Activated CD4-positive, alpha-beta T cell treated with anti-CD3 and anti-CD28 coated beads for 36 hours (primary cell): ENCODE results near the gene MCC. TPM values are rescaled to one million over a fixed set of nuclear protein-coding genes. Genes with fewer than 3 reads are reported as not detected.

Experiments used
- ATAC-seq: fragments of 200-7000 bp; cut with Tn5 transposase; one replicate; pipeline ENCODE4 v1.10.0; 2021; ENCODE audit warnings: mild to moderate bottlenecking, moderate library complexity
- CTCF ChIA-PET: fragments of 350-600 bp; sonication (Branson Sonifier 250); formaldehyde crosslinking; loops from one replicate; lab custom pipeline; 2021; ENCODE audit warnings: antibody characterized with exemption; lab: Charles Lee
- POLR2A ChIA-PET: fragments of 350-600 bp; sonication (Branson Sonifier 250); formaldehyde crosslinking; loops from one replicate; lab custom pipeline; 2021; ENCODE audit warnings: antibody characterized with exemption, inconsistent platforms; lab: Charles Lee
- DNase-seq: peaks from one replicate; pipeline ENCODE4 v3.0.0-alpha.2; 2020
- H3K27ac Mint-ChIP-seq: one replicate; pipeline ENCODE4 v1.8.0; 2021; ENCODE audit warnings: mixed read lengths
- H3K27me3 Mint-ChIP-seq: one replicate; pipeline ENCODE4 v1.8.0; 2021; ENCODE audit warnings: mixed read lengths
- H3K36me3 Mint-ChIP-seq: one replicate; pipeline ENCODE4 v1.8.0; 2021; ENCODE audit warnings: low read depth, mixed read lengths
- H3K4me1 Mint-ChIP-seq: one replicate; pipeline ENCODE4 v1.8.0; 2021; ENCODE audit warnings: mixed read lengths
- H3K4me3 Mint-ChIP-seq: one replicate; pipeline ENCODE4 v1.8.0; 2021; ENCODE audit warnings: mild to moderate bottlenecking, moderate library complexity, mixed read lengths
- H3K9me3 Mint-ChIP-seq: one replicate; pipeline ENCODE4 v1.8.0; 2021; ENCODE audit warnings: low read depth, mixed read lengths
- intact Hi-C, 2 experiments: fragments of 100-400 bp; cut with DNase I in 1 of 2; cut with micrococcal nuclease in 1 of 2; formaldehyde crosslinking; loops; one replicate each; pipeline versions ENCODE4 v1.14.2 to v1.15.1; 2022 to 2024; cut with DNase I, micrococcal nuclease
- total RNA-seq, 2 experiments: library from RNA; stranded (reverse); gene quantifications; one replicate each; pipeline ENCODE4 v1.2.3, GENCODE V29; 2021

Gene MCC
- total RNA-seq, 2 experiments from 2014 or later = 1.9 to 2.4 TPM

DNA sequence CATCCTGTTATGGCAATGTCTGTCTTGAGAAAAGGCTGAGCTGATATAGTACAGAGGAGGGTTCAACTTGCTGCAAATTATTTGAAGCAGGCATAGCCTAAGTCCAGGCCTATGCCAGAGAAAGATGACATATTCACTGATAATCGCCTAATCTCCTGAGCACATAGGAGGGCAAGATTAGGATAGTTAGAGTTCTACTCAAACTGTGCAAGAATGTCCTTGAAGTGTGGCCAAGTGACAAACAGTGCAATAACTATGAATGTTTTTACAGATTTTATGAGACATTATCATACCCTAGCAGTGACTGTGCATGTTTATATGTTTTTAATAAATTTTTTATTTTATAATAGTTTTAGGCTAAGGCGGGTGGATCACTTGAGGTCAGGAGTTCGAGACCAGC, 149.6 kb downstream of the MCC start:
- Mint-ChIP-seq H3K27me3 (no peaks in the 10 kb centered on the region), H3K27ac (no peak overlapping the region), H3K9me3 (no peaks in the 10 kb centered on the region), H3K36me3 (no peaks in the 10 kb centered on the region), H3K4me3 (no peak overlapping the region), H3K4me1 (peaks cover 4% of the 10 kb centered on the region)
- CTCF ChIA-PET = interaction anchor here (1.4 kb wide), 1 partner anchor 342 kb away, joined by 4 read pairs; no protein-coding TSS in a partner anchor
- DNase-seq (no peak), ATAC-seq (no peak)
- POLR2A ChIA-PET = no interaction called here
- intact Hi-C loops = no loop called here

DNA sequence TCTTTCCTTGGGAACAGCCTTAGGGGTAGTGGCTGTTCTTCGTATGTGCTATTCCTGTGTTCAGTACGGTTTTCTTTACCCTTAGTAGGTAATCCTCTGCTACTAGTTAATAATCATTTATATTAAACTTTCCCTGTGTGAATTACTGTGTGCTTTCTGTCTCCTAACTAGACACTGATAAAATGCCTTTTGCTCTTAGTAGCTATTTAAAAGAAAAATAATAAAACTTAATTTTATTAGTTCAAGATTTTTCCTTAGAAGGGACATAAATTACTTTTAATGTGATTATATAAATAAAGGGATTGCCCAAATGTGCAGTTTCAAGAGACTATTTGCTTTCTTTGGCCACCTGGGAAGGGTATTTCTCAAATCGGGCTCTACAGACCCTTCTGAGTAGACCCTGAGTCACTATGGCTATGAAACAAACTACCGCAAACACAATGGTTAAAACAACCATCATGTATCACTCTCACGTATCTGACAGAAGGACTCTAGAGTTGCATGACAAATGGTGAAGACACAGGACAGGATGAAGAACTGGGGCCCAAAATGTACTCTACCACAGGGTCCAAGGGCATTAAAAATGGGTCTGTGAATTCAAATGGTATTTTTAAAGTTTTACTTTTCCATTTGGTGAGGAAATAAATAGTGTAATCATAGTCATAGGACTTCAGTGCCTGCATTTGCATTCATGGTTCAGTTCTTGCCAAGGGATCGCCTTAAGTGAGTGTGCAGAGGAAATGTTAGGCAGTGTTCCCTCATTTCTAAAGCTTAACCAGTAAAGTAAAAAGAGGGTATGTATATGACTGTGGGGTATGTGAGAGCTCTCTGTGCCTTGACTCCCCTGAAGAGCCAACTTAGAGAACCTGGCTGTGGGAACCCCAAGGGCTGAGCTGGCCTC, 150.5 kb downstream of the MCC start:
- Mint-ChIP-seq H3K4me1 (peaks cover 4% of the 10 kb centered on the region), H3K27ac (no peak overlapping the region), H3K36me3 (no peaks in the 10 kb centered on the region), H3K9me3 (no peaks in the 10 kb centered on the region), H3K4me3 (no peak overlapping the region), H3K27me3 (no peaks in the 10 kb centered on the region)
- POLR2A ChIA-PET = no interaction called here
- DNase-seq (no peak), ATAC-seq (no peak)
- intact Hi-C loops = no loop called here
- CTCF ChIA-PET = interaction anchor here (0.6 to 1.4 kb wide), 9 partner anchors 9 to 864 kb away, joined by 3 to 6 read pairs (median 3); no protein-coding TSS in a partner anchor

DNA sequence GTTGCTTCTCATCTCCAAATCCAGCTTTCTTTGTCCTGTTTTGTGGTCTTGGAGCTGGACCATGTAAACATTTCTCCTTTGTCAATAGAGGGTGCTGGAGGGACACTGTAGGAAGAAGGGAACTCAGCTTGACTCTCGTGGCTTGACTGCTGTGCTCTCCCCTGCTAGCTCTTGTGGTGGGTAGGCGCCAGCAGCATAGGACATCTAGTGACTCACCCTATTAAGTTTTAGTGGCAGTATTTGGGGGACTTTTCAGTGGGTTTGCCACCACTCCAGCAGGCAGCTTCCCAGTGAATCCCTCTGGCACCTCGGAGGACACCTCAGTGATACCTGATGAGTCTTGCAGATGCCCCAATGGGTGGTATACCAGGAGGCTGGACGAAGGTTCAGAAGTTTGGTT, 151.3 kb downstream of the MCC start:
- Mint-ChIP-seq H3K4me1 (peaks cover 4% of the 10 kb centered on the region), H3K9me3 (no peaks in the 10 kb centered on the region), H3K27me3 (no peaks in the 10 kb centered on the region), H3K36me3 (no peaks in the 10 kb centered on the region), H3K4me3 (no peak overlapping the region), H3K27ac (no peak overlapping the region)
- intact Hi-C loops = no loop called here
- CTCF ChIA-PET = interaction anchor here (0.5 to 1.3 kb wide), 9 partner anchors 8 to 341 kb away, joined by 3 to 6 read pairs (median 3); no protein-coding TSS in a partner anchor
- DNase-seq (no peak), ATAC-seq (peak; percentile 49)
- POLR2A ChIA-PET = no interaction called here

GRCh38 chr5:113333411-113333810, 154.8 kb downstream of the MCC start:
- DNase-seq (no peak), ATAC-seq (no peak)
- H3K4me1 Mint-ChIP-seq = peaks cover 11% of the 10 kb centered on the region
- H3K27ac Mint-ChIP-seq = no peak overlapping the region
- POLR2A ChIA-PET = no interaction called here
- no peak overlapping the region for H3K4me3 Mint-ChIP-seq
- H3K36me3 Mint-ChIP-seq = no peaks in the 10 kb centered on the region
- CTCF ChIA-PET = interaction anchor here (1.1 to 2.0 kb wide), 5 partner anchors 12 to 337 kb away, joined by 3 to 10 read pairs (median 4); no protein-coding TSS in a partner anchor
- no peaks in the 10 kb centered on the region for H3K9me3 Mint-ChIP-seq
- intact Hi-C loops = no loop called here
- no peaks in the 10 kb centered on the region for H3K27me3 Mint-ChIP-seq

GRCh38 chr5:113331209-113331551, 157.1 kb downstream of the MCC start:
- ChIA-PET POLR2A (no interaction called here), CTCF (interaction anchor here (0.7 to 2.7 kb wide), 6 partner anchors 183 to 1188 kb away, joined by 3 to 24 read pairs (median 4); no protein-coding TSS in a partner anchor)
- H3K27ac Mint-ChIP-seq = no peak overlapping the region
- intact Hi-C loops = loop anchor here in 1 of 2 experiments (2.0 kb wide), 1 partner anchor 288 kb away; no protein-coding TSS in a partner anchor
- no peak overlapping the region for H3K4me3 Mint-ChIP-seq
- peaks cover 11% of the 10 kb centered on the region for H3K4me1 Mint-ChIP-seq
- no peak for DNase-seq
- no peaks in the 10 kb centered on the region for H3K9me3 Mint-ChIP-seq
- ATAC-seq = no peak
- H3K36me3 Mint-ChIP-seq = no peaks in the 10 kb centered on the region
- no peaks in the 10 kb centered on the region for H3K27me3 Mint-ChIP-seq

GRCh38 chr5:113330533-113331208, 157.6 kb downstream of the MCC start:
- DNase-seq = peak; percentile 13
- Mint-ChIP-seq H3K36me3 (no peaks in the 10 kb centered on the region), H3K27ac (peak overlapping the region; percentile 17), H3K9me3 (no peaks in the 10 kb centered on the region), H3K4me1 (peaks cover 11% of the 10 kb centered on the region), H3K27me3 (no peaks in the 10 kb centered on the region), H3K4me3 (no peak overlapping the region)
- intact Hi-C loops = loop anchor here (1.0 to 2.0 kb wide), 3 partner anchors 288 to 779 kb away; no protein-coding TSS in a partner anchor
- POLR2A ChIA-PET = no interaction called here
- peak; percentile 78 for ATAC-seq
- CTCF ChIA-PET = interaction anchor here (0.7 to 2.7 kb wide), 10 partner anchors 12 to 1189 kb away, joined by 3 to 24 read pairs (median 4); no protein-coding TSS in a partner anchor

DNA sequence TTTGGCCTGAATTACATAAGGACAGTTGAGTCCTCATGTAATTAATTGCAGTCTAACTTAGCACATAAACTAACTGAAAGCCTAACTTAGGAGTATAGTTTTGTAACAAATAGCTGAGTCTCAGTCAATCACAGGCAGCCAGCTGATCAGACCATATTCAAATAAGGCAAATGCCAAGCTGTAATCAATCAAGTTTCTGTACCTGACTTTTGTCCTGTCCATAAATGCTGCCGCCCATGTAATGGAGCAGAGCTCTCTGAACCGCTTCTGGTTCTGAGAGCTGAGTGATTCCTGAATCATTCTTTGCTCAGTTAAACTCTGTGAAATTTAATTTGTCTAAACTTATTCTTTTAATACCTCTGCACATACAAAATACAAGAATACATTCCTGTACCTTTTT, 158.3 kb downstream of the MCC start:
- Mint-ChIP-seq H3K27me3 (no peaks in the 10 kb centered on the region), H3K27ac (peak overlapping the region; percentile 17), H3K4me3 (no peak overlapping the region), H3K9me3 (no peaks in the 10 kb centered on the region), H3K36me3 (no peaks in the 10 kb centered on the region), H3K4me1 (peaks cover 10% of the 10 kb centered on the region)
- ATAC-seq (no peak), DNase-seq (no peak)
- intact Hi-C loops = loop anchor here (1.0 to 2.0 kb wide), 3 partner anchors 287 to 779 kb away; no protein-coding TSS in a partner anchor
- ChIA-PET POLR2A (no interaction called here), CTCF (interaction anchor here (0.8 to 2.7 kb wide), 7 partner anchors 12 to 370 kb away, joined by 3 to 24 read pairs (median 4); no protein-coding TSS in a partner anchor)

DNA sequence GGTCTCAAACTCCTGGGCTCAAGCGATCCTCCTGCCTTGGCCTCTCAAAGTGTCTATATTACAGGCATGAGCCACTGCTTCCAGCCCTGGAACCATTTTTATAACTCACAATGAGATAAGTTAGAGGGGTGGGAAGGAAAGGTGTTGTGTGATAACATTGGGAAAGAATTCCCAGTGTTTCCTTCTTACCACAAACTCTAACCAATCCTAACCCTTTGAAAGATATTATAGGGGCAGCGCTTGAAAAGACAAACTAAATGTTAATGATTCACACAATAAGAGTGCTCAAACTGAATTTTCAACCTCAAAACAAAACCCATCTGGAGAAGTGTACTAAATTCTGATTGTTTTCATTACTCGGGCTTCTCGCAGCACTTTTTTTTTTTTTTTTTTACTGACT, 163.2 kb downstream of the MCC start:
- H3K9me3 Mint-ChIP-seq = no peaks in the 10 kb centered on the region
- CTCF ChIA-PET = no interaction called here
- no peak overlapping the region for H3K4me3 Mint-ChIP-seq

DNA sequence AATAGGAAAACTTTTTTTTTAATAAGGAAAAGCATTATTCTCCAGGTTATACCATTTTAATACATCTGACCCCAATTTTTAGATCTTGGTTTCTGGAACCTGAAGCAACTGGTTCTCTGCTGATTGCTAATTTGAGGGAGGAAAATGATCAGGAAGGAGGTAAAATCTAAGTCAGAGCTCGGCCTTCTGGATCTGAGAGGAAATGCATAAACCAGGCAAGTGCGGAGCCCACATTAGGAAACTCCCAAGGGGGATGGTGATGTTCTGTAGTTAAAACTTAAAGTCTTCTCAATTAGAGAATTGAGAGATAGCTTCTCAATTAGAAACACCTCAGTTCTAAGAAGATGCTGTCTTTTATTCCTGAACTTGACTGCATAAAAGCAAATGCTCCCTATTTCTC, 167.0 kb downstream of the MCC start:
- POLR2A ChIA-PET = no interaction called here

More for the DNA sequence above, 163.2 kb downstream of the MCC start:
- H3K36me3 Mint-ChIP-seq = no peaks in the 10 kb centered on the region
- H3K27ac Mint-ChIP-seq = no peak overlapping the region
- no peak for ATAC-seq
- H3K4me1 Mint-ChIP-seq = no peaks in the 10 kb centered on the region
- intact Hi-C loops = no loop called here
- no peak for DNase-seq
- POLR2A ChIA-PET = no interaction called here
- H3K27me3 Mint-ChIP-seq = no peaks in the 10 kb centered on the region

DNA sequence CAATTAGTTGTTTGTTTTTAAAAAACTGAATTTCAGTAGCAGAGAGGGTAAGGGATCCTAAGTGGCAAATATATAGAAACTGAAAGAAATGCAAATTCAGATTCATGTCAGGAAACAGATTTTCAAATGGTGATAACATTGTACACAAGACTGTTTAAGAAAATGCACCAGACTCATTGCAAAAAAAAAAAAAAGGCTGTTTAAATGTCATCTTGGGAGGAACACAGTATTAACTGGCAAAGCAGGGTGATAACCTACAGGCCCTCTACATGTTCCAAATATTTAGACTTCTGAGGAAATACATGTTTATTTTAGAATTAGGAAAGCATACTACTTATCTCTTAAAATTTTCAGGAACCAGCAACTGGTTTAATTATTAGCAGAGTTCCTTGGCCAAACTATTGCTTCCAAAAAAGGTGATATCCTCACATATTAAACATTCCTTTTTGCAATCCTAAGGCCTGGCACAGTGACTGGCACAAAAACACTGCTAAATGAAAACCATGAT, 167.9 kb downstream of the MCC start:
- ChIA-PET CTCF (interaction anchor here (1.4 kb wide), 1 partner anchor 14 kb away, joined by 4 read pairs; no protein-coding TSS in a partner anchor), POLR2A (no interaction called here)
- H3K9me3 Mint-ChIP-seq = no peaks in the 10 kb centered on the region
- DNase-seq = no peak
- no peaks in the 10 kb centered on the region for H3K27me3 Mint-ChIP-seq
- intact Hi-C loops = no loop called here
- no peak overlapping the region for H3K27ac Mint-ChIP-seq
- no peaks in the 10 kb centered on the region for H3K4me1 Mint-ChIP-seq
- H3K4me3 Mint-ChIP-seq = no peak overlapping the region
- ATAC-seq = no peak
- no peaks in the 10 kb centered on the region for H3K36me3 Mint-ChIP-seq

More for the DNA sequence above, 167.0 kb downstream of the MCC start:
- ATAC-seq (no peak), DNase-seq (no peak)
- intact Hi-C loops = no loop called here
- no peaks in the 10 kb centered on the region for H3K9me3 Mint-ChIP-seq
- CTCF ChIA-PET = interaction anchor here (0.6 to 1.4 kb wide), 3 partner anchors 13 to 329 kb away, joined by 3 to 4 read pairs (median 3); no protein-coding TSS in a partner anchor
- H3K27me3 Mint-ChIP-seq = no peaks in the 10 kb centered on the region
- no peaks in the 10 kb centered on the region for H3K4me1 Mint-ChIP-seq
- no peak overlapping the region for H3K27ac Mint-ChIP-seq
- H3K36me3 Mint-ChIP-seq = no peaks in the 10 kb centered on the region
- no peak overlapping the region for H3K4me3 Mint-ChIP-seq
